HG03460 (cell line): ENCODE measurements around the gene VAT1.
A peak's percentile ranks its signal among the peaks of the same experiment; 100 is the strongest.

Experiments used
- ATAC-seq: cut with Tn5 transposase; IDR thresholded peaks from one replicate; pipeline ENCODE4 v1.9.1; 2021; ENCODE audit not compliant: unreplicated experiment

Gene VAT1

GRCh38 chr17:43027091-43028032 is 5.2 kb upstream of the VAT1 start:
- ATAC-seq, result no peak

DNA sequence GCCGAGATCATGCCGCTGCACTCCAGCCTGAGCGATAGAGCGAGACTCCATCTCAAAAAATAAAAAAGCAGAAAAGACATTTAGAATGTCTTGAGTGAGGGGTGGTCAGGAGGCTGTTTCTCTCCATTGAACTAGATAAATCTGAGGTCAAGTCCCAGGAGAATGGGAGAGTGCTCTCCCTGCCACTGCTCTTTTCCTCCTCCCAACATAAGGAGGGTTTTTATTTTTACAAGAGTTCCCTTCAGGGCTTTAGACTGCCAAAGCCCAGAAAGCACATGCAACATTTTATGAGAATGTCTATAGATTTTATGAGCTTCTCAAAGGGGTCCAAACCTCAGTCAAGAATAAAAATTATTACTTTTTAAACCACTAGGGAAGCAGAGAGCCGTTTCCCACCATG is 4.4 kb upstream of the VAT1 start:
- no peak for ATAC-seq

GRCh38 chr17:43025766-43026537 is 3.8 kb upstream of the VAT1 start:
- no peak for ATAC-seq

DNA sequence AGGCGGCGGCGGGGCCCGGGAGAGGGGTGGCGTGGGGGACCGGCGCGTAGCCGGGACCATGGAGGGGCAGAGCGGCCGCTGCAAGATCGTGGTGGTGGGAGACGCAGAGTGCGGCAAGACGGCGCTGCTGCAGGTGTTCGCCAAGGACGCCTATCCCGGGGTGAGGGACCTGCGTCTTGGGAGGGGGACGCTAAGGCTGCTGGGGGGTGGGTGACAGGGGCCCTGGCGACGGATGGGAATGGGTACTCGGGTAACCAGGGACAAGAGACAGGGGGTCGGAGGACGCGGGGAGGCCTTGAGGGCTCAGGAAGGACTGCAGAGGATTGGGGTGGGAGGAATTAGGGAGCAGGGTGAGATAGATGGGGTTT is 3.1 kb upstream of the VAT1 start:
- no peak for ATAC-seq

GRCh38 chr17:43024407-43025289 is 2.5 kb upstream of the VAT1 start, which contains the start of gene RND2:
Gene RND2 (plus strand): TSS chr17:43025231. CDS start chr17:43025348, 117 bp downstream.
- peak; percentile 51 for ATAC-seq

GRCh38 chr17:43020789-43021740 is 1.1 kb downstream of the VAT1 start:
- ATAC-seq, result no peak

DNA sequence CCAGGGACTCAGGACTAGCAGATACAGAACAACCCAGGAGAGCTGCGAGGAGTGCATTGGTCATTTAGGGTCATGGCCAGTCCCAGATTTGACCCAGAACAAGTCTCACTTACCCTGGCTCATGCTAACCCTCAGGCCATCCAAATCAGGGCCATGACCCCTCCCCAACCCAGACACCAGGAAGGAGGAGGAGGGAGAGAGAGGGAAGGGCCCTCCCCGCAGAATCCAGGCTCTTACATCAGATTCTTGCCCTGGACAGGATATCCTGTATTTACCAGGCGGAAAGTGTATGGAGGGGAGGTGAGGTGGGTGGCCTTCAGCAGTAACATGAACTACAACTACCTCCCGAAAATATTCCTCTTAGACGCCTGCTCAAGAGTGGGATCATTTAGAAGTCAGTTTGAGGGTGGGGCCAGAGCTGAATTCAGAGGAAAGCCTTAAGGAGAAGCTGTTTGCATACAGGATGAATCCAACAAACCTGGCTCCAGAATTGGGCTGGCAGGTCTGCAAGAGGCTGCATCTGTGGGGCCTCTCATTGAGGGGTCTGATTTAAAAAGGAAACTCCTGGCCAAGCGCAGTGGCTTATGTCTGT is 2.1 kb downstream of the VAT1 start:
- no peak for ATAC-seq

DNA sequence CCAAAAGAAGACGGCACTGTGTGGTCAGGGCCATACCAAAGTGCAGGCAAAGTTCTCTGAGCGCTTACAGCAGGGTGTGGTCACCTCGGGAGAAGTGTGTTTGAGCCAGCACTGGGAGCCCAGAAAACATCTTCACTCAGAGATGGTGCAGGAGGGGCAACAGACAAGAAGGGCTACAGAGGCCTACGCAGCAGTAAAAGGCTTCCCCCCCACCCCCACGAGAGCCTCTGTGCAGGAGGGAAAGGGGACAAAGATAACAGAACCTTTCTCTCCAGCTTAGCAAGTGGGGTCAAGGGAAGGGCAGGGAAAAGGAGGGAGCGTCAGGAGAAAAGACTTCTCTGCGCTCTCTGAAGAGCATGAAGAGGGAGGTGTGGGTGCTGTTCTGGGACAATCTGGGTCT is 2.8 kb downstream of the VAT1 start:
- no peak for ATAC-seq

- ATAC-seq, result no peak
Observed at GRCh38 chr17:43018932-43019331, 3.3 kb downstream of the VAT1 start.

DNA sequence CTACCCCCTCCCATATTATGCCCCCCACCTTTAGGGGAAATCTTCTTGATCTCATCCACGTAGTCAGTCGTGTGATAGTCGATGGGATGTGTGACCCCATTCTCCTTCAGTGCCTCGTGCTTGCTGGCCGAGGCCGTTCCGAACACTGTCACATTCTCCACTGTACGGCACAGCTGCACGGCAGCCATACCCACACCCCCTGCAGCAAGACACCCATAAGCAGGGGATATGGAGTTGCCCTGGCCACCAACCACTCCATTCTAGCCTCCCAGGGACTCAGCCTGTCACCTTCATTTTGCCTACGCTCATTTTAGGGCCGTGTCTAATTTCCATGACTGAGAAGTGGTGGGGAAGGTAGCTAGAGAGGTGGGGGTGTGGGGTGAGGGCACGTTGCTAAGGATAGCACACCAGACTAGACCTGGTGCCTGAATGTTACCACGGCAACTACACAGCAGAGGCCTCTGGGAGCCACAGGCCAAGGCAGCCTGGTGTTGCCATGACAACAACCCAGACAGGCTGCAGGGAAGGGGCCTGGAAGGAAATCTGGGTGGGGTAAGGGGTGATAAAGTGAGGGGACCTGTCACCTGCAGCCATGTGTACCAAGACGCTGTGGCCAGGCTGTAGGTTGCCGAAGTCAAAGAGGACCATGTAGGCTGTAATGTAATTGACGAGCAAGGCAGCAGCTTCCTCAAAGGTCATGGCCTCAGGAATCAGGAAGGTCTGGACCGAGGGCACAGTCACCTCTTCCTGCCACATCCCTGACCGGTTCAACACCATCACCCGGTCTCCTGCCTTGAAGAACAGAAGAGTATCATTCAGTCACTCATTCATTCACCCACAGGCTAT is 4.0 kb downstream of the VAT1 start:
- ATAC-seq, result no peak

DNA sequence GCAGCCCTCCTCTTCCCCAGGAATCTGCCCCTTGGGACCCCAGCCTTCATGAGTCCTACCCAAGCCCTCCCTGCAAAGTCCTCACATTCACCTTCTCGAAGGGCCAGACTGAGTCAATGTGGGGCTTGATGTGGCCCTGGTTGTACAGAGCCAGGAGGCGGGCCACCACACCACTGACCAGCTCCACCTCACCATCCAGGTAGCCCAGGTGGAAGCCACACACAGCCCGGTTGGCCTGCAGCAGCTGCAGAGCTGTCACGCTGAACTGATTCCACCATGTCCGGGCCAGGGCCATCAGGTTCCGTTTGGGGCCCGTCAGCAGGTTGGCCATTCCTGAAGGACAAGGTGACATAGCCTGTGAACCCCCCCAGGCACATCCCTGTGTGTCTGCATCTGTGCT is 6.0 kb downstream of the VAT1 start:
- no peak for ATAC-seq

GRCh38 chr17:43015579-43015978 is 6.6 kb downstream of the VAT1 start:
- no peak for ATAC-seq

DNA sequence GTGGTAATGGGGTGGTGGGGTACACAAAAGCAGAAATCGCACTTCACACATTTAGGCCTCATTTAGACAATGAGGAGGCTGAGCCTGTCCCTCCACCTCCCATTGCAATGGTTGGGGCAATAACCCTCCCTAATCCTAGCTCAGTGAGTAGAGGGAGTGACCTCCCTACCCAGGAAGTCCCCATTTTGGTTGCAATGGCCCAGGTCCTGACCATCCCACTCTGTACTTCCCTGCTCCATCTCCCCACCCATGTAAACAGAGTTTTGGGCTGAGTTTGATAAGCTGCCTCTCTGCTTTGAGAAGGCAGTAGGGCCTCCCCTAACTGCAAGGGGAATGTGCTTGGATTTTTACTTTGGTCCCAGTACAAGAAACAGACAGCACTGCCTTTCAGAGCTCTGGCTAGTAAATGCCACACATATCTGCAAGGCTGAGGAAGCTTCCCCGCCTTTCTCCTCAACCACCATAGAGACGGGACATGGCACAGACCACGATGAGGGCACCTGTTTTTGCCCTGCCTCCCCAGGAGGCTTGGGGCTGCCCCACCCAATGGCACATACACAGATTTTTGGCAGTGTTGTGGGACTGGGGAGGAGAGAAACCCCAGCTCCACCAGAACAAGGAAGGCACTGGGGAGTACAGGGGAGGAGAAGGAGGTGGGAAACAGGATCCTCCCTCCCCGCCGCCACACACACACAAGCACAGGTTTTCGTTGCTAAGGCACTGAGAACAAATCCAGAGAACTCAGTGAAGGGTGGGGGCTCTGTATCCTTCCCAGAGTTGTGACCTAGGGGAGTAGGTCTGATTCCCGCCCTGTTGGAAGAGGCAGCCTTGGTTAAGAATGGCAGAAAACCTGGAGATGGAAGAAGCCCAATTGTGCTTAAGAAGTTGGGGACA is 7.3 kb downstream of the VAT1 start:
- ATAC-seq, result no peak

GRCh38 chr17:43014020-43014648 is 8.1 kb downstream of the VAT1 start:
- ATAC-seq, result no peak

- no peak for ATAC-seq
Observed at GRCh38 chr17:43013296-43013695, 8.9 kb downstream of the VAT1 start.

GRCh38 chr17:43011728-43012472 is 10.3 kb downstream of the VAT1 start:
- ATAC-seq, result no peak
